Measurements from ENCODE around the gene CDH13. TPM values are rescaled to one million over a fixed set of nuclear protein-coding genes. Genes with fewer than 3 reads are reported as not detected.

CDH13 gene
- total and polyA plus RNA-seq, 9 donors: 1.9 to 34.2 (median 4.8) TPM

GRCh38 chr16:83439412-83439811 lies 812.6 kb downstream of the CDH13 start:
- intact Hi-C loops (cut with DNase I): no loop called here
- H3K27me3 ChIP-seq: no peaks in the 10 kb centered on the region

GRCh38 chr16:83441517-83441916 lies 814.7 kb downstream of the CDH13 start:
- TF ChIP-seq EP300 (IDR thresholded peaks at IDR 0.05) (no peak), CTCF (IDR thresholded peaks at IDR 0.05) (no peak), POLR2A (IDR thresholded peaks at IDR 0.05) (no peak)
- no peak overlapping the region for H3K4me3 ChIP-seq
- DNase-seq: no peak
- H3K4me1 ChIP-seq (ENCODE audit: insufficient read depth): no peaks in the 10 kb centered on the region
- intact Hi-C loops (cut with DNase I): no loop called here
- no peaks in the 10 kb centered on the region for H3K27me3 ChIP-seq
- WGBS, 3 donors: 32 to 37% (median 34%) methylated on average over 4 of the region's 4 CpGs
- H3K9me3 ChIP-seq: no peaks in the 10 kb centered on the region
- no peak overlapping the region for H3K27ac ChIP-seq
- H3K36me3 ChIP-seq: no peaks in the 10 kb centered on the region

More at GRCh38 chr16:83439412-83439811, 812.6 kb downstream of the CDH13 start:
- H3K27ac ChIP-seq: no peak overlapping the region
- H3K4me3 ChIP-seq: no peak overlapping the region
- no peak for TF ChIP-seq POLR2A (IDR thresholded peaks at IDR 0.05)
- TF ChIP-seq EP300 (IDR thresholded peaks at IDR 0.05): no peak
- TF ChIP-seq CTCF (IDR thresholded peaks at IDR 0.05): no peak
- H3K4me1 ChIP-seq (ENCODE audit: insufficient read depth): no peaks in the 10 kb centered on the region
- no peaks in the 10 kb centered on the region for H3K36me3 ChIP-seq
- DNase-seq: no peak
- H3K9me3 ChIP-seq: no peaks in the 10 kb centered on the region
- WGBS, 3 donors: 82 to 89% (median 89%) methylated on average over 6 of the region's 6 CpGs

GRCh38 chr16:83443972-83444371 lies 817.2 kb downstream of the CDH13 start:
- intact Hi-C loops (cut with DNase I): no loop called here
- no peak for TF ChIP-seq CTCF (IDR thresholded peaks at IDR 0.05)
- TF ChIP-seq EP300 (IDR thresholded peaks at IDR 0.05): no peak
- TF ChIP-seq POLR2A (IDR thresholded peaks at IDR 0.05): no peak
- H3K36me3 ChIP-seq: no peaks in the 10 kb centered on the region
- no peaks in the 10 kb centered on the region for H3K9me3 ChIP-seq
- no peak for DNase-seq
- H3K27me3 ChIP-seq: no peaks in the 10 kb centered on the region
- H3K27ac ChIP-seq: no peak overlapping the region
- H3K4me1 ChIP-seq (ENCODE audit: insufficient read depth): no peaks in the 10 kb centered on the region
- no peak overlapping the region for H3K4me3 ChIP-seq
- WGBS, 3 donors: 77 to 95% (median 90%) methylated on average over 3 of the region's 3 CpGs

- DNase-seq: no peak
- no peaks in the 10 kb centered on the region for H3K27me3 ChIP-seq
- intact Hi-C loops (cut with DNase I): no loop called here
- TF ChIP-seq EP300 (IDR thresholded peaks at IDR 0.05) (no peak), POLR2A (IDR thresholded peaks at IDR 0.05) (no peak), CTCF (IDR thresholded peaks at IDR 0.05) (no peak)
- no peaks in the 10 kb centered on the region for H3K4me1 ChIP-seq (ENCODE audit: insufficient read depth)
- H3K4me3 ChIP-seq: no peak overlapping the region
- no peaks in the 10 kb centered on the region for H3K36me3 ChIP-seq
- H3K27ac ChIP-seq: no peak overlapping the region
- WGBS, 3 donors: 37 to 70% (median 56%) methylated on average over 2 of the region's 2 CpGs
- no peaks in the 10 kb centered on the region for H3K9me3 ChIP-seq
Observed at GRCh38 chr16:83447560-83447959, 820.8 kb downstream of the CDH13 start.
